ENCODE data around the gene CD58.
"Not testable (repeated sequence)": the region's sequence is repeated elsewhere in the genome, so short reads cannot be mapped to it uniquely, and the experiment has no call there.

Gene CD58

GRCh38 chr1:116570358-116571214 lies at the start of gene CD58:
TSS of gene CD58 (minus strand) at chr1:116571026. CDS start at chr1:116570972, 54 bp downstream.
- no peak for TF ChIP-seq CTCF (conservative IDR thresholded peaks at IDR 0.05; ENCODE audit: control insufficient read depth, insufficient read depth, low read depth, low read length)
- peak within 1 kb of the TSS; percentile 77 for H3K4me3 ChIP-seq (ENCODE audit: control insufficient read depth, low read depth, low read length)
- peak; percentile 76 for DNase-seq (ENCODE audit: low read depth)

GRCh38 chr1:116620392-116620791 lies 49.6 kb upstream of the CD58 start:
- not testable (repeated sequence) for H3K4me3 ChIP-seq (ENCODE audit: control insufficient read depth, low read depth, low read length); DNase-seq (ENCODE audit: low read depth)

GRCh38 chr1:116619106-116619505 lies 48.3 kb upstream of the CD58 start:
- not testable (repeated sequence) for DNase-seq (ENCODE audit: low read depth); H3K4me3 ChIP-seq (ENCODE audit: control insufficient read depth, low read depth, low read length)

GRCh38 chr1:116617808-116618207 lies 47.0 kb upstream of the CD58 start:
- not testable (repeated sequence) for DNase-seq (ENCODE audit: low read depth); H3K4me3 ChIP-seq (ENCODE audit: control insufficient read depth, low read depth, low read length)

- not testable (repeated sequence) for H3K4me3 ChIP-seq (ENCODE audit: control insufficient read depth, low read depth, low read length); DNase-seq (ENCODE audit: low read depth)
Measured at GRCh38 chr1:116613825-116614224, 43.0 kb upstream of the CD58 start.

GRCh38 chr1:116609801-116610371 lies 39.1 kb upstream of the CD58 start:
- not testable (repeated sequence) for DNase-seq (ENCODE audit: low read depth); H3K4me3 ChIP-seq (ENCODE audit: control insufficient read depth, low read depth, low read length)

GRCh38 chr1:116608841-116609240 lies 38.0 kb upstream of the CD58 start:
- DNase-seq (ENCODE audit: low read depth) = not testable (repeated sequence)

GRCh38 chr1:116608151-116608550 lies 37.3 kb upstream of the CD58 start:
- DNase-seq (ENCODE audit: low read depth); H3K4me3 ChIP-seq (ENCODE audit: control insufficient read depth, low read depth, low read length): not testable (repeated sequence)

More at GRCh38 chr1:116608841-116609240, 38.0 kb upstream of the CD58 start:
- H3K4me3 ChIP-seq (ENCODE audit: control insufficient read depth, low read depth, low read length) = not testable (repeated sequence)

GRCh38 chr1:116607463-116607862 lies 36.6 kb upstream of the CD58 start:
- not testable (repeated sequence) for H3K4me3 ChIP-seq (ENCODE audit: control insufficient read depth, low read depth, low read length); DNase-seq (ENCODE audit: low read depth)

- DNase-seq (ENCODE audit: low read depth); H3K4me3 ChIP-seq (ENCODE audit: control insufficient read depth, low read depth, low read length): not testable (repeated sequence)
Measured at GRCh38 chr1:116606067-116606466, 35.2 kb upstream of the CD58 start.

GRCh38 chr1:116605315-116605714 lies 34.5 kb upstream of the CD58 start:
- DNase-seq (ENCODE audit: low read depth) = no peak
- H3K4me3 ChIP-seq (ENCODE audit: control insufficient read depth, low read depth, low read length) = no peak overlapping the region
- TF ChIP-seq CTCF (conservative IDR thresholded peaks at IDR 0.05; ENCODE audit: control insufficient read depth, insufficient read depth, low read depth, low read length) = no peak

GRCh38 chr1:116604408-116604807 lies 33.6 kb upstream of the CD58 start:
- H3K4me3 ChIP-seq (ENCODE audit: control insufficient read depth, low read depth, low read length); DNase-seq (ENCODE audit: low read depth): not testable (repeated sequence)

GRCh38 chr1:116603646-116604045 lies 32.8 kb upstream of the CD58 start:
- not testable (repeated sequence) for DNase-seq (ENCODE audit: low read depth); H3K4me3 ChIP-seq (ENCODE audit: control insufficient read depth, low read depth, low read length)

GRCh38 chr1:116599369-116599768 lies 28.5 kb upstream of the CD58 start:
- not testable (repeated sequence) for DNase-seq (ENCODE audit: low read depth); H3K4me3 ChIP-seq (ENCODE audit: control insufficient read depth, low read depth, low read length)

- not testable (repeated sequence) for H3K4me3 ChIP-seq (ENCODE audit: control insufficient read depth, low read depth, low read length); DNase-seq (ENCODE audit: low read depth)
Measured at GRCh38 chr1:116598420-116599036, 27.7 kb upstream of the CD58 start.

GRCh38 chr1:116597388-116597787 lies 26.6 kb upstream of the CD58 start:
- H3K4me3 ChIP-seq (ENCODE audit: control insufficient read depth, low read depth, low read length); DNase-seq (ENCODE audit: low read depth): not testable (repeated sequence)
